Measurements from ENCODE around the gene ACAN. TPM values are rescaled to one million over a fixed set of nuclear protein-coding genes. Genes with fewer than 3 reads are reported as not detected.

The ACAN gene
- total RNA-seq, 2 donors from 2014 or later = 0.16 TPM; not detected in 1

DNA sequence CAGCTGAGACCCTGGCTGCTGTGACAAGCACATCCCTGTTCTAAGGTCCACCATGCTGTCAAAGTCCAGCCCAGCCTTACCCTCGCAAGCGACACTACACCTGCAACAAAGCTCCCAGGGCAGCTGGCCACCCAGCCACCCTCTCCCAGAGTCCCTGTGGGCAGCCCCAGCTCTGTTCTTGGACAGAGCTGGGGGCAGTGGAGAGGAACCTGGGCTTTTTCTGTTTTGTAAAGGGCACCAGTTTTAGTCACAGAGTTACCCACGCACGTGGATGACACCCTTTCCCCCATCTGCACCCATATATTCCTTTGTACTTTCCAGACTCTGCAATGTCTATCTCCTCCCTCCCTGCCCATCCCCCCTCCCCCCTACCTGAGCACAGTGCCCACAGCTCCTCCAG is 38.9 kb downstream of the ACAN start:
- Histone ChIP-seq H3K27me3 (no peaks in the 10 kb centered on the region), H3K9me3 (no peaks in the 10 kb centered on the region), H3K4me1 (no peaks in the 10 kb centered on the region), H3K4me3 (no peak overlapping the region), H3K36me3 (no peaks in the 10 kb centered on the region), H3K27ac (no peak overlapping the region)
- TF ChIP-seq, protein P1, sequence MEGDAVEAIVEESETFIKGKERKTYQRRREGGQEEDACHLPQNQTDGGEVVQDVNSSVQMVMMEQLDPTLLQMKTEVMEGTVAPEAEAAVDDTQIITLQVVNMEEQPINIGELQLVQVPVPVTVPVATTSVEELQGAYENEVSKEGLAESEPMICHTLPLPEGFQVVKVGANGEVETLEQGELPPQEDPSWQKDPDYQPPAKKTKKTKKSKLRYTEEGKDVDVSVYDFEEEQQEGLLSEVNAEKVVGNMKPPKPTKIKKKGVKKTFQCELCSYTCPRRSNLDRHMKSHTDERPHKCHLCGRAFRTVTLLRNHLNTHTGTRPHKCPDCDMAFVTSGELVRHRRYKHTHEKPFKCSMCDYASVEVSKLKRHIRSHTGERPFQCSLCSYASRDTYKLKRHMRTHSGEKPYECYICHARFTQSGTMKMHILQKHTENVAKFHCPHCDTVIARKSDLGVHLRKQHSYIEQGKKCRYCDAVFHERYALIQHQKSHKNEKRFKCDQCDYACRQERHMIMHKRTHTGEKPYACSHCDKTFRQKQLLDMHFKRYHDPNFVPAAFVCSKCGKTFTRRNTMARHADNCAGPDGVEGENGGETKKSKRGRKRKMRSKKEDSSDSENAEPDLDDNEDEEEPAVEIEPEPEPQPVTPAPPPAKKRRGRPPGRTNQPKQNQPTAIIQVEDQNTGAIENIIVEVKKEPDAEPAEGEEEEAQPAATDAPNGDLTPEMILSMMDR (IDR thresholded peaks at IDR 0.05) = no peak
- no peak for DNase-seq (ENCODE audit: low spot score)

DNA sequence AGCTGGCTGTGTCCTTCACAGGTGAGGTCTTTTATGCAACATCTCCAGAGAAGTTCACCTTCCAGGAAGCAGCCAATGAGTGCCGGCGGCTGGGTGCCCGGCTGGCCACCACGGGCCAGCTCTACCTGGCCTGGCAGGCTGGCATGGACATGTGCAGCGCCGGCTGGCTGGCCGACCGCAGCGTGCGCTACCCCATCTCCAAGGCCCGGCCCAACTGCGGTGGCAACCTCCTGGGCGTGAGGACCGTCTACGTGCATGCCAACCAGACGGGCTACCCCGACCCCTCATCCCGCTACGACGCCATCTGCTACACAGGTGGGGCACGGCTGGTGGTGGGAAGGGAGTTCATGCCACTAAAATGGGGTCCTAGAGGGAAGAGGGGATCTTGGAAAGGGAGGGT is 40.1 kb downstream of the ACAN start:
- Histone ChIP-seq H3K9me3 (no peaks in the 10 kb centered on the region), H3K4me3 (no peak overlapping the region), H3K36me3 (no peaks in the 10 kb centered on the region), H3K27ac (no peak overlapping the region), H3K4me1 (no peaks in the 10 kb centered on the region), H3K27me3 (no peaks in the 10 kb centered on the region)
- TF ChIP-seq, protein P1 (IDR thresholded peaks at IDR 0.05) = no peak
- DNase-seq (ENCODE audit: low spot score) = no peak

DNA sequence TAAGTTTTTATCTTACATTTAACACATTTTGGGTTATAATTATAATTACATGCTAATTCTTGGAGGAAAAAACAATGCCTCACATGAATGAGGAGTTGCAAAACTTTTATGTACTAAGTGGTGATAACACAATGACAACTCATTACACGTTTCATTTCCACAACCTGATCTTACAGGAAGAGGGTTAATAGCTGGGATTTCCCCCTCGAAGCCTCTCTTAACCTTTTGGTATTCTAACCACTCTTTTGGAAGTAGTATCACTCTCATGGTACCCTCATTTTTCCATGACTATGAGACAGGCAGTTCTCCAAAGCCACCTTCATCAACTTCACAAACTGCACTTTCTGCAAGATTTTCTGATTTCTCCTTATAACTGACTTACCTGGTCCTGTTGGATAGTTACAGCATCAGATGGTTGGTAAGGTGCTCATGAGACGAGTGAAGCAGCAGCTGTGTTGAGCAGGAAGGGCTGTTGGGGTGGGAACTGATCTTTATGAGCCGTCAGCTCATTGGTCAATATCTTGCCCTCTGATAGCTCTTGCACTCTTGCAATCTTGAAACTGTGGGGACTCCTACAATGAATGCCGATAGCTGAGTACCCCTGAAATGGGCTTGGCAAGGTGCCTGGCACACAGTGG is 41.6 kb downstream of the ACAN start:
- TF ChIP-seq, protein P1 (IDR thresholded peaks at IDR 0.05) = no peak
- no peak for DNase-seq (ENCODE audit: low spot score)
- no peaks in the 10 kb centered on the region for H3K4me1 ChIP-seq

DNA sequence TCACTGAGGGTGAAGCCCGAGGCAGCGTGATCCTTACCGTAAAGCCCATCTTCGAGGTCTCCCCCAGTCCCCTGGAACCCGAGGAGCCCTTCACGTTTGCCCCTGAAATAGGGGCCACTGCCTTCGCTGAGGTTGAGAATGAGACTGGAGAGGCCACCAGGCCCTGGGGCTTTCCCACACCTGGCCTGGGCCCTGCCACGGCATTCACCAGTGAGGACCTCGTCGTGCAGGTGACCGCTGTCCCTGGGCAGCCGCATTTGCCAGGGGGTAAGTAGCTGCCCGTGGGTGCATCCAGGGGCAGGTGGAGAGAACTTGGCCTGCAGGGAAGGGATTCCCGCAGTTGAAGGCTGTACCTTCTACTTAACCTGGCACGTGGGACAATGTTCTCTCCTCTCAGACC is 42.4 kb downstream of the ACAN start:
- no peak for DNase-seq (ENCODE audit: low spot score)
- no peaks in the 10 kb centered on the region for H3K9me3 ChIP-seq
- H3K36me3 ChIP-seq = no peaks in the 10 kb centered on the region
- TF ChIP-seq, protein P1 (IDR thresholded peaks at IDR 0.05) = no peak
- no peaks in the 10 kb centered on the region for H3K4me1 ChIP-seq
- H3K27ac ChIP-seq = no peak overlapping the region
- no peak overlapping the region for H3K4me3 ChIP-seq
- H3K27me3 ChIP-seq = no peaks in the 10 kb centered on the region

More for the DNA sequence above, 41.6 kb downstream of the ACAN start:
- no peaks in the 10 kb centered on the region for H3K27me3 ChIP-seq
- no peak overlapping the region for H3K4me3 ChIP-seq
- H3K36me3 ChIP-seq = no peaks in the 10 kb centered on the region
- no peaks in the 10 kb centered on the region for H3K9me3 ChIP-seq
- H3K27ac ChIP-seq = no peak overlapping the region

DNA sequence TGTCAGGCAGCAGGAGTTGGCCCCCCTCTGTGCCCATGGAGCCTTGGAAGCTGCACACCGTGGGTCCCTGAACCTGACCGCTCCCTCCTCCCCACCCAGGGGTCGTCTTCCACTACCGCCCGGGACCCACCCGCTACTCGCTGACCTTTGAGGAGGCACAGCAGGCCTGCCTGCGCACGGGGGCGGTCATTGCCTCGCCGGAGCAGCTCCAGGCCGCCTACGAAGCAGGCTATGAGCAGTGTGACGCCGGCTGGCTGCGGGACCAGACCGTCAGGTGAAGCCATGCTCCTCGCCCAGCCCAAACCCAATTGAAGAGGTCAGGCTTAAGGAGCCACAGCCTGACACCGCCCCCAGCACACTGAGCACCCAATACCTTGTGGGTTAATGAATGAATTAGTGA is 43.9 kb downstream of the ACAN start:
- no peak for DNase-seq (ENCODE audit: low spot score)
- no peaks in the 10 kb centered on the region for H3K9me3 ChIP-seq
- TF ChIP-seq, protein P1 (IDR thresholded peaks at IDR 0.05) = no peak
- no peaks in the 10 kb centered on the region for H3K27me3 ChIP-seq
- H3K4me1 ChIP-seq = no peaks in the 10 kb centered on the region
- no peak overlapping the region for H3K4me3 ChIP-seq
- no peak overlapping the region for H3K27ac ChIP-seq
- no peaks in the 10 kb centered on the region for H3K36me3 ChIP-seq

DNA sequence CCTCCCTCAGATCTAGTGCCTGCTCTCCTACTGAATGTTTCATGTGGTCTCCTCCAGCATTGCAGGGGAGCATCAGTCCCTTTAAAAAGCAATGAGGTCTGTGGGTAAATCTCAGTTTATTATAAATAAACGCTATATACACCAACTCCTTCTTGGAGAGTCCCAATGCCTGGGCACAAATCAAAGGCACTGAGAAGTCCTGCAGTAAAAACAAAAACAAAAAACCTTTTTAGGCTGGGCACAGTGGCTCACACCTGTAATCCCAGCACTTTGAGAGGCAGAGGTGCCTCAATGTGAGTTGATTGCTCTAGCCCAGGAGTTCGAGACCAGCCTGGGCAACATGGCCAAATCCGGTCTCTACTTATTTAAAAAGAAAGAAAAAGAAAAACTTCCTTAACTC is 45.0 kb downstream of the ACAN start:
- no peaks in the 10 kb centered on the region for H3K9me3 ChIP-seq
- no peak overlapping the region for H3K27ac ChIP-seq
- no peak overlapping the region for H3K4me3 ChIP-seq
- DNase-seq (ENCODE audit: low spot score) = no peak
- no peaks in the 10 kb centered on the region for H3K36me3 ChIP-seq
- TF ChIP-seq, protein P1 (IDR thresholded peaks at IDR 0.05) = no peak
- no peaks in the 10 kb centered on the region for H3K27me3 ChIP-seq
- no peaks in the 10 kb centered on the region for H3K4me1 ChIP-seq

Measured in right atrium auricular region (tissue), 2 donors.